Calu3 (cell line): ENCODE results near the gene BET1L. TPM values are rescaled to one million over a fixed set of nuclear protein-coding genes. Genes with fewer than 3 reads are reported as not detected.

Source experiments
- BruUV-seq: library from RNA; stranded (reverse); fragments of 400-500 nt; replicated peaks from 2 replicates; lab custom pipeline; 2021; lab: Mats Ljungman, UMichigan
- CTCF ChIA-PET: fragments of 300-600 bp; sonication (Branson Sonifier 250); formaldehyde crosslinking; loops from one replicate; lab custom pipeline; 2022; ENCODE audit warnings: antibody characterized with exemption; lab: Charles Lee
- DNase-seq: peaks from one replicate; pipeline ENCODE4 v3.0.0; 2022
- H3K27ac Mint-ChIP-seq: one replicate; pipeline ENCODE4 v1.8.0; 2022; ENCODE audit warnings: mixed read lengths; ENCODE audit not compliant: unreplicated experiment
- H3K27me3 Mint-ChIP-seq: one replicate; pipeline ENCODE4 v1.8.0; 2022; ENCODE audit warnings: mixed read lengths; ENCODE audit not compliant: unreplicated experiment
- H3K36me3 Mint-ChIP-seq: one replicate; pipeline ENCODE4 v1.8.0; 2022; ENCODE audit warnings: mild to moderate bottlenecking, moderate library complexity, mixed read lengths; ENCODE audit not compliant: insufficient read depth, unreplicated experiment
- H3K4me1 Mint-ChIP-seq: one replicate; pipeline ENCODE4 v1.8.0; 2022; ENCODE audit warnings: mild to moderate bottlenecking, low read depth, mixed read lengths; ENCODE audit not compliant: unreplicated experiment
- H3K4me3 Mint-ChIP-seq: one replicate; pipeline ENCODE4 v1.8.0; 2022; ENCODE audit warnings: mild to moderate bottlenecking, low read depth, moderate library complexity, mixed read lengths; ENCODE audit not compliant: unreplicated experiment
- H3K9me3 Mint-ChIP-seq: one replicate; pipeline ENCODE4 v1.8.0; 2022; ENCODE audit warnings: low read depth, mixed read lengths; ENCODE audit not compliant: unreplicated experiment
- intact Hi-C: fragments of 100-400 bp; cut with micrococcal nuclease; formaldehyde crosslinking; loops from one replicate; pipeline ENCODE4 v1.10.0; 2022; ENCODE audit not compliant: unreplicated experiment
- total RNA-seq: library from RNA; stranded (reverse); gene quantifications from 2 replicates; pipeline ENCODE4 v1.2.3, GENCODE V29; 2022
- TF ChIP-seq, protein P1 (sequence below): fragments of 200-600 bp; IDR thresholded peaks from one replicate; pipeline ENCODE4 v1.8.0; 2022; ENCODE audit warnings: antibody characterized with exemption; ENCODE audit not compliant: unreplicated experiment

Gene BET1L
- total RNA-seq, 1 experiment from 2014 or later, result 47.8 TPM

- no peak for DNase-seq
- no peaks in the 10 kb centered on the region for H3K27me3 Mint-ChIP-seq
- intact Hi-C loops, result no loop called here
- no peak overlapping the region for H3K27ac Mint-ChIP-seq
- CTCF ChIA-PET, result no interaction called here
- TF ChIP-seq, protein P1, sequence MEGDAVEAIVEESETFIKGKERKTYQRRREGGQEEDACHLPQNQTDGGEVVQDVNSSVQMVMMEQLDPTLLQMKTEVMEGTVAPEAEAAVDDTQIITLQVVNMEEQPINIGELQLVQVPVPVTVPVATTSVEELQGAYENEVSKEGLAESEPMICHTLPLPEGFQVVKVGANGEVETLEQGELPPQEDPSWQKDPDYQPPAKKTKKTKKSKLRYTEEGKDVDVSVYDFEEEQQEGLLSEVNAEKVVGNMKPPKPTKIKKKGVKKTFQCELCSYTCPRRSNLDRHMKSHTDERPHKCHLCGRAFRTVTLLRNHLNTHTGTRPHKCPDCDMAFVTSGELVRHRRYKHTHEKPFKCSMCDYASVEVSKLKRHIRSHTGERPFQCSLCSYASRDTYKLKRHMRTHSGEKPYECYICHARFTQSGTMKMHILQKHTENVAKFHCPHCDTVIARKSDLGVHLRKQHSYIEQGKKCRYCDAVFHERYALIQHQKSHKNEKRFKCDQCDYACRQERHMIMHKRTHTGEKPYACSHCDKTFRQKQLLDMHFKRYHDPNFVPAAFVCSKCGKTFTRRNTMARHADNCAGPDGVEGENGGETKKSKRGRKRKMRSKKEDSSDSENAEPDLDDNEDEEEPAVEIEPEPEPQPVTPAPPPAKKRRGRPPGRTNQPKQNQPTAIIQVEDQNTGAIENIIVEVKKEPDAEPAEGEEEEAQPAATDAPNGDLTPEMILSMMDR, result no peak
- H3K9me3 Mint-ChIP-seq, result no peaks in the 10 kb centered on the region
- BruUV-seq, result no TSS peak
- H3K36me3 Mint-ChIP-seq, result peaks cover 81% of the 10 kb centered on the region
- no peaks in the 10 kb centered on the region for H3K4me1 Mint-ChIP-seq
- no peak overlapping the region for H3K4me3 Mint-ChIP-seq
Observed at GRCh38 chr11:211295-211694, 4.1 kb upstream of the BET1L start.

GRCh38 chr11:210803-211180, 3.6 kb upstream of the BET1L start:
- BruUV-seq, result no TSS peak
- no peak for DNase-seq
- Mint-ChIP-seq H3K4me1 (no peaks in the 10 kb centered on the region), H3K36me3 (peaks cover 81% of the 10 kb centered on the region), H3K27ac (no peak overlapping the region), H3K9me3 (no peaks in the 10 kb centered on the region), H3K4me3 (no peak overlapping the region), H3K27me3 (no peaks in the 10 kb centered on the region)
- intact Hi-C loops, result no loop called here
- TF ChIP-seq, protein P1, result no peak
- CTCF ChIA-PET, result no interaction called here

GRCh38 chr11:210122-210802, 3.1 kb upstream of the BET1L start:
- TF ChIP-seq, protein P1, result no peak
- H3K27ac Mint-ChIP-seq, result no peak overlapping the region
- CTCF ChIA-PET, result no interaction called here
- DNase-seq, result no peak
- intact Hi-C loops, result no loop called here
- H3K4me1 Mint-ChIP-seq, result no peaks in the 10 kb centered on the region
- peaks cover 77% of the 10 kb centered on the region for H3K36me3 Mint-ChIP-seq
- H3K27me3 Mint-ChIP-seq, result no peaks in the 10 kb centered on the region
- no peaks in the 10 kb centered on the region for H3K9me3 Mint-ChIP-seq
- peak overlapping the region; percentile 96 for H3K4me3 Mint-ChIP-seq
- BruUV-seq, result no TSS peak

GRCh38 chr11:209275-210121, 2.3 kb upstream of the BET1L start:
- H3K9me3 Mint-ChIP-seq, result no peaks in the 10 kb centered on the region
- peak overlapping the region; percentile 92 for H3K27ac Mint-ChIP-seq
- peaks cover 73% of the 10 kb centered on the region for H3K36me3 Mint-ChIP-seq
- no TSS peak for BruUV-seq
- CTCF ChIA-PET, result no interaction called here
- TF ChIP-seq, protein P1, result no peak
- no peaks in the 10 kb centered on the region for H3K4me1 Mint-ChIP-seq
- intact Hi-C loops, result loop anchor here (10.0 kb wide), 1 partner anchor 305 kb away; no protein-coding TSS in a partner anchor
- no peak for DNase-seq
- H3K27me3 Mint-ChIP-seq, result no peaks in the 10 kb centered on the region
- peak overlapping the region; percentile 96 for H3K4me3 Mint-ChIP-seq
